Measurements from ENCODE around the gene GPX1. TPM values are rescaled to one million over a fixed set of nuclear protein-coding genes. Genes with fewer than 3 reads are reported as not detected.

The GPX1 gene
- total RNA-seq, 1 donor from 2014 or later, result 94.6 TPM

GRCh38 chr3:49313896-49314688 lies 44.1 kb downstream of the GPX1 start:
- DNase-seq (ENCODE audit: low spot score), result no peak

GRCh38 chr3:49311283-49311682 lies 46.9 kb downstream of the GPX1 start:
- DNase-seq (ENCODE audit: low spot score), result no peak

DNA sequence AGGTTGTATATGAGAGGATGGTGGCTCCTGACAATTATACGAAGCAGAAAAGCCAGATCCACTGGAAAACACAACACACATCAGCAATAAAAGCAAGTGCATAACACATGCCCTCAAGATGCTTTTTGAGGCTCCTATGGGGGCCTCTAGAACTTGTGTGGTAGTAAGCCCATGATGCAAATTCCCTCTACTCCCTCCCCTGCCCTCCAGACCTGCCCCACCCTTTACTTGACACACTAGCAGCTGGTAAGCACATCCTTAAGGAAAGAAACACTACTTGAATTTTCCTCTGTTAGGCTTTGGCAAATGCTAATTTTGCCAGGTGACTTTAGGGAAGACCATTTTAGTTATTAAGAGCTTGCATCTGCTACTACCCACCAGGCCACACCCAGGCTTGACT lies 47.5 kb downstream of the GPX1 start:
- no peak for DNase-seq (ENCODE audit: low spot score)

Other genes with a start within 250 kb of the GPX1 start
- gene USP19, start 237.5 kb downstream of the GPX1 start, total RNA-seq (ENCODE audit: insufficient read depth, low replicate concordance), result 48.9 TPM
- 753 TPM for gene LAMB2, start 225.3 kb downstream of the GPX1 start, total RNA-seq (ENCODE audit: insufficient read depth, low replicate concordance)
- gene CCDC71, start 192.0 kb downstream of the GPX1 start, total RNA-seq (ENCODE audit: insufficient read depth, low replicate concordance), result 7.0 TPM
- 30.8 TPM for gene KLHDC8B, start 186.8 kb downstream of the GPX1 start, total RNA-seq (ENCODE audit: insufficient read depth, low replicate concordance)
- gene C3orf62, start 81.1 kb downstream of the GPX1 start, total RNA-seq (ENCODE audit: insufficient read depth, low replicate concordance), result 0.72 TPM
- 14.4 TPM for gene USP4, start 18.3 kb downstream of the GPX1 start, total RNA-seq (ENCODE audit: insufficient read depth, low replicate concordance)
- 351 TPM for gene RHOA, start 53.6 kb upstream of the GPX1 start, total RNA-seq (ENCODE audit: insufficient read depth, low replicate concordance)
- 10.1 TPM for gene TCTA, start 54.1 kb upstream of the GPX1 start, total RNA-seq (ENCODE audit: insufficient read depth, low replicate concordance)
- 13.5 TPM for gene AMT, start 64.1 kb upstream of the GPX1 start, total RNA-seq (ENCODE audit: insufficient read depth, low replicate concordance)
- 10.6 TPM for gene NICN1, start 71.0 kb upstream of the GPX1 start, total RNA-seq (ENCODE audit: insufficient read depth, low replicate concordance)
- gene DAG1, start 111.9 kb upstream of the GPX1 start, total RNA-seq (ENCODE audit: insufficient read depth, low replicate concordance), result 23.6 TPM
- 0.96 TPM for gene BSN, start 196.1 kb upstream of the GPX1 start, total RNA-seq (ENCODE audit: insufficient read depth, low replicate concordance)

Measured in umbilical cord (tissue), 2 donors.